GM18520 (cell line): ENCODE results near the gene GRIK2.
"Not testable (repeated sequence)": the region's sequence is repeated elsewhere in the genome, so short reads cannot be mapped to it uniquely, and the experiment has no call there.

Source experiments
- ATAC-seq: cut with Tn5 transposase; IDR thresholded peaks from one replicate; pipeline ENCODE4 v1.9.1; 2021; ENCODE audit not compliant: unreplicated experiment

GRIK2 gene

DNA sequence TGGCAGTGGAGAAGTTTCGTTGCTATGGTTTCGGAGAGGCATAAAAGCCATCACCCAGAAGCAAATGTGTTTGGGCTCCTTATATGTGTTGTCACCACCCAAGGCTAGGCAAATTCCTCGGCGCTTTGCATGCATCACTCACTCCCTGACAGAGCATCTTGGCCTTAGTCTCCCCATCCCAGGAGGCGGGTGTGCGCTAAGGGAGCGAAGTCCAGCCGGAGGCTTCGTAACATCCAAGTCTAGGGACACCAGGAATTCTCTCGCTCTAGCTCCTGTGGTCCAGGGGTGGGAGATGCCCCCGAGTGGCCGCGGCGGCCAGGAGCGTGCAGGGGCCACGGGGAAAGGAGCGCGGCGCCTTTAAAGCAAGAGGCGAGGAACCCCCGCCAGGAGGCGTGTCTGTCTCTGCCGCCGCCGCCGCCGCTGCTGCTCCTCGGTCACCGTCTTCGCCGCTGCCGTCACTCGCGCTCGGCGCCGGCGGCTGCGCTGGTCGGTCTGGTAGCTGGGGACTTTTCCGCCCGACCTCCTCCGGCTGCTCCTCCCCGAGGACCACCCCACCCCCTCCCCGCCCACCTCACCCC, at the start of gene GRIK2:
TSS of gene GRIK2 (plus strand) at position 458 of the 578 bp plus-strand sequence.
- ATAC-seq: peak; percentile 41

- no peak for ATAC-seq
Observed at GRCh38 chr6:101344885-101345284, 48.6 kb upstream of the GRIK2 start.

DNA sequence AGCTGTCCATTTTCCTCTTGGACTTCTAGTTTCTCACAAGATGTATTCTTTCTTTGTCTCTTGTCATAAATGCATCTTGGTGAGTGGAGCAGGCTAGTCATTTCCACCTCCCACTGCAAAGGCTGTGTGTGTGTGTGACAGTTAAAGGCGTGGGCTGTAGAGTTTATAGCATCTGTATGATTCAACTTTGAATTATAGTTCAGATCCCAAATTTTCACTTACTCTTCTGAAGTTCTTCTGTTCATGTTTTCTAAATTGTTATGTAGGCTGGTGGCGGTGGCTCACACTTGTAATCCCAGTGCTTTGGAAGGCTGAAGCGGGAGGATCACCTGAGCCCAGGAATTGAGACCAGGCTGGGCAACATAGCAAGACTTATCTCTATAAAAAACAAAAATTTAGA, 44.7 kb upstream of the GRIK2 start:
- no peak for ATAC-seq

GRCh38 chr6:101350631-101351030, 42.9 kb upstream of the GRIK2 start:
- ATAC-seq: not testable (repeated sequence)

GRCh38 chr6:101351173-101351572, 42.3 kb upstream of the GRIK2 start:
- ATAC-seq: no peak

DNA sequence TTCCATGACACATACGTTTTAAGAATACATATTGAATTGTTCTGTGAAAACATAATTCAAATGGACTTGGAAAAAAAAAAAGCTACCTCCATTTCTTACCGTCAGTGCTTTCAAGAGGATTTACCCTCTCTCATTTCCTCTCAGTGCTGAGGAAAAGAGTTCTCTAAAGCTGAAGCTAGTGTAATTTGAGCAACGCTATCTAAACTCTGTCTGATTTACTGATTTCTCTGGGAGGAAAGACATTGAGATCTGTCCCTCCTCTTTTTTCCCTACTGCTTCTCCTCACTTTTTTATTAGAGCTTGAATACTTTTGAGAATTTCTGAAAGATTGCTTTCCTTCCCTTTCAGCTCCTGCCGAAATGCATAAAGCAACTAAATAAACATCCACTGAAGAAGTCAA, 41.2 kb upstream of the GRIK2 start:
- ATAC-seq: no peak

- ATAC-seq: no peak
Observed at GRCh38 chr6:101365181-101365580, 28.3 kb upstream of the GRIK2 start.

DNA sequence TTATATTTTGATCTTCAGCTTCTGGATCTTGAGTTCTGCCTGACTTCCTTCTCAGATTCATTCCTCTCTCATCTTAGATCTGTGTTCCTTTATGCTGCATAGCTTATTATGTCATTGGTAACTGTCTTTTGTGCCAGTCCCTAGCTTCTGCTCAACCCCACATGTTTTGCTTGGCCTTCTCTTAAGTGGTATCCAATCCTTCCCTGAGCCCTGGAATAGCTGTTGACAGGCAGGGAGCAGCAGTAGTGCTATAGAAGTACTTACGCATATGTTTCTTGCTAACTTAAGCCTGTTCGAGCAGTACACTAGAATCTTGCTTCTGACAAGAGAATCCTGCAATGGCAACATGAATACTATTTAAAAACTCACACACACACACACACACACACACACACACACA, 13.6 kb upstream of the GRIK2 start:
- no peak for ATAC-seq

DNA sequence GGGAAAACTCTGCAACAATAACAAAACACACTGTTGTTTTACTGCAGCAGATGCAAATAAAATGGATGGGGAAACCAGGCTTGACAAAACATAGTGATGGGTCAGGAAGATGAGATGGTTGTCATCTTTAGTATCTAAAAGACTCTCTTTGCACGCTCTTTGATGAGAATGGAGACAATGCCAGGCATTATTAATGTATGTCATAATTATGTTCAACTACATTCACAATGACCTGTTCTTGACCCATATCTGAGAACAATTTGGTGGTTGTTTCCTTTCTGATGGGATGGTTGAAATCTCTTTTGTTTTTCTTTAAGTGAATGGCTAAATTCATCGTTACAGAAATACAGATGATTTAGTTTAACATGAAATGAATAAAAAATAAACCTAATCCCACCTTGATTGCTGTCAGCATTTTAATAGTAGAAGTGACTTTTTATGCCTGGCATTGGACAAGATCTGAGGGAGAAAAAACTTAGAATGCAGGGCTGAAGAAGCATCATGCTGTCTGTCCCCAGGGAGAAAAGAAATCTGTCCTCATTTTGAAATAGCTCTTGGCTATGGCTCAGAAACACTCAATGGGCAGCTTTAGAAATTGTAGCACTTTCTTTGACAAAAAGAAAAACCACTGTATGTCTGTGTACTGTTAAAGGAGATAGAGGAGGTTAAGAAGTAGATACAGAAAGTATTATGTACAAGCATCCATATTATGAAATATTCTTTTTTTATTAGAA, 12.4 kb upstream of the GRIK2 start:
- ATAC-seq: no peak

DNA sequence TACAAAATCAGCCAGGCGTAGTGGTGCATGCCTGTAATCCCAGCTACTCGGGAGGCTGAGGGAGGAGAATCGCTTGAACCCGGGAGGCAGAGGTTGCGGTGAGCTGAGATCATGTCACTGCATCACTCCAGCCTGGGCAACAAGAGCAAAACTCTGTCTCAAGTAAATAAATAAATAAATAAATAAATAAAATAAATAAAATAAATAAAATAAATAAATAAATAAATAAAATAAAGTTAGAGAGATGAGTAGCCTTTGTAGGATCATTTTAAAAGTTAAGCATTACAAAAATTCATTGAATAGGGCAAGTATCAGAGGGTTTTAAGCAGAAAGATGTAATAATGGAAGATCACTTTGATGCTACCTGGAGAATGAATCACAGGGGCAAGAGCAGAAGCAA, 9.8 kb upstream of the GRIK2 start:
- not testable (repeated sequence) for ATAC-seq

DNA sequence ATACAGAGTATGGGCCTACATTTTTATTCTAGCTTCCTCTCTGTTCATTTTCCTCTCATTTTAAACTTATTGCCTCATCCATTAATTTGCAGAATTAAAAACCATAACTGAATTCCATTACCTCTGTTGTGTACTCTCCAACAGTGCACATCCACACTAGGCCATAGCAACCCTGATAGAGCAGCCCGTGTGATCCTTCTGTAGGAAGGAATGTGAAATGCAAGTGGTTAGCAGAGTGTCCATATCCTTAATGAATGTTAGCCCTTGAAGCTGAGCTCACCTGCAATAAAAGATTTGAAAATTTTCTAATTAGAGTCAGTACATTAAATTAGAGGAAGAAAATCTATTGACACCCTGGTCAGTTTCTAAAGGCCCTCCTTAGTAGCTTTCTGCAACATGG, 6.5 kb upstream of the GRIK2 start:
- no peak for ATAC-seq

DNA sequence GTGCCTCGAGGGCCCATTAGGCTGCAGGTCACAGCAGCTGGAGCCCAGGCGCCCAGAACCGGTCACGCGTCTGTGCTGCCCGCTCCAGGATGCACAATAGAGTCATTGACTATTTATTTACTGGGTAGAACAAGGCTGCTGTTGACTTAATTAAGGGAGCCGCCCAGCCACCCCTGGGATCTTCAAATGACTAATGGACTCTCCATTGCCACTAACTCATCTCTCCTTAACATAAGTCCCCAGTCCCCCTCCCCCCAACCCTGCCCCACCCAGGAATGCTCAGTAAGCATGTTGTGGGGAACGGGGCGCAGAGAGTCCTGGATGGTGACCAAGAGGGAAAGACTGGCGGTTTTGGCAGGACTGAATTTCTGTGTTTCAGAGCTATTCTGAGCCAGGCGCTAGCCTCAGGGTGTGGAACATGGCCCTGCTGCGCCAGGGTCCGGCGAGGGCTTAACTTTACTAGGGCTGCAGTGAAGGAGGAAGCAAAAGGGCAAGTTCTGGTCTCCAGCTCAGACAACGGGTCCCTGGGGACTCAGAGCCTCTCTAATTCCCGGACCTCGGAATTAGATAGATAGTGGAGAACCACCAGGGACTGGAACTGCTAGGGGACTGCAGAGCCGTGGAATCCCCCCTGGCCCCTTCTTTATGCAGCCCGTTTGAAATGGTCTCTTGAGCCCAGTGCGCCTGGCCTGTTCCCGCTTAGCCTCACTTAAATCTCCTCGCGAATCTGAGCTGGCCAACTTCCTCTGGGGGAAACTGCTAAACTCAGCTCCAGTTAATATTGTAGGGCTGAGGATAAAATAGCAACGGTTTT, 1.5 kb upstream of the GRIK2 start:
- no peak for ATAC-seq

DNA sequence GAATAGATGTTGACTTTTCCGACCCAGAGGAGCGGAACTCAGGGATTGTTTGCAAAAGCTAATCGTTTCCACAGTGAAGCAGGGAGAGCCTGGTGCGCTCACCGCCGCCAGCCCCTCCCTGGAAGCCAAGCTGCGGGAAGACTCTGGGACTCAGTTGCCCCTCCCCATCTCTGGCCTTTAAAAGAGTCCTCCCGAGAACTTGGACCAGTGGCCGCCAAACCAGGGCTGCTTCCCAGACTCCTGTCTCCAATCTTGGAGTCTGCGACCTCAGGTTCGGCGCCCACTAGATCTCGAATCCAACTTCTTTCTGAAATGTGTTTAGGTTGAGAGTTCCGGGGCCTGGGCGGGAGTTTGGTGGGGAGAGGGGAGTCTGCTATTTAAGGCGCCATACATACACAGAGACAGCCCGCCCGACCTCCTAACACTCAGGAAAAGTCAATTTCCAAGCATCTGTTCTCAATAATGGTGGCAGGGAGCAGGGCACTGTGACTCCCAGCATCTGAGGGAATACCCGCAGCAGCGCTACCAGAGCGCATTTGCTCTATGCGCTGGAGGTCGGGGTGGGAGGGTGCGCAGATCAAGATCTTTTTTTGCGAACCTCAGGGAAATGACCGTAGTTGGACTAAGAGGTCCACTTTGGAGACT, 800 bp upstream of the GRIK2 start:
- ATAC-seq: no peak

GRCh38 chr6:101393829-101394251, 332 bp downstream of the GRIK2 start:
- ATAC-seq: no peak

- ATAC-seq: no peak
Observed at GRCh38 chr6:101394936-101395335, 1.4 kb downstream of the GRIK2 start.

- ATAC-seq: no peak
Observed at GRCh38 chr6:101395345-101395744, 1.8 kb downstream of the GRIK2 start.

DNA sequence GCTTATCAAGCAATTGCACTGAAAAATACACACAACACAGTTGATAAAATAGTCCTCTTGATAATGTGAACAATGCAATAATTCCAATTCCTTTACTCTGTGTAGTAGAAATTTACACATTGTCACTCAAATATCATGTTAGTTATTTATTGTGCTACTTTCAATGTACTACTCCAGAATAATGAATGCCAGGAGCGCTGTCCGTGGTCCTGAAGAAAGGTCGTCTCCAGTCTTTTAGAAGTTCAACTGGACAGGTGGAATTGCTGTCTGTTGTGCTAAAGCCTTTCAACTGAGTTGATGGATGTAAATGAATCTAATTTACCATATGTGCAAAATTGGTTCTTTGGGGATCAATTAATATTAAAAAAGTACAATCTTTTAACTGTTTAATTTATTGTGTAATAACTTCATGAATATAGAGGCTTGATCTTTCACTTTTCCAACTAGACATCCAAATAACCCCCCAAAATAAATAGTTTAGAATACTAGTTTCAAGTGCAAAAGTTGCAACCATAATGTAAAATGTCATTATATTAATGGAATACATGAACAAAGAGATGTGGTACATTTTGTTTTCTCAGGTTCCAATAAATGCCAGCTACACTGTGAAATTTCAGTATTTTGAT, 3.2 kb downstream of the GRIK2 start:
- no peak for ATAC-seq

DNA sequence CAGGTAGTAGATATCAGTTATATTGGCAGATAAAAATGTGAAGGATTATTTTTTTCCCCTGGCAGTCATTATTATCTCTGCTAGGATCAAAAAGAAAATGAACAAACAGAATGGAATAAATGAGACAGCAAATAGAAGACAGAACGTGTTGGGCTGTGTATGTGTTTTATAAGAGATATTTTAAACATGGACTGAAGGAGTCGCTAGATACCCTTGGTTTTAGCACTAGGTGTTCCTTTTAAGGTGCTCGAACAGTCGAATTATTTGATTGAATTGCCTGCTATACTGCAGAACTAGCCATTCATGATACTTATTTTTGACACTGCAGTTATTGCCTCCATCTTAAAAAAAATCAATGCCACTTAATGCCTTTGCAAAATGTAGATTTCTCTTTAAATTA, 3.7 kb downstream of the GRIK2 start:
- ATAC-seq: no peak

DNA sequence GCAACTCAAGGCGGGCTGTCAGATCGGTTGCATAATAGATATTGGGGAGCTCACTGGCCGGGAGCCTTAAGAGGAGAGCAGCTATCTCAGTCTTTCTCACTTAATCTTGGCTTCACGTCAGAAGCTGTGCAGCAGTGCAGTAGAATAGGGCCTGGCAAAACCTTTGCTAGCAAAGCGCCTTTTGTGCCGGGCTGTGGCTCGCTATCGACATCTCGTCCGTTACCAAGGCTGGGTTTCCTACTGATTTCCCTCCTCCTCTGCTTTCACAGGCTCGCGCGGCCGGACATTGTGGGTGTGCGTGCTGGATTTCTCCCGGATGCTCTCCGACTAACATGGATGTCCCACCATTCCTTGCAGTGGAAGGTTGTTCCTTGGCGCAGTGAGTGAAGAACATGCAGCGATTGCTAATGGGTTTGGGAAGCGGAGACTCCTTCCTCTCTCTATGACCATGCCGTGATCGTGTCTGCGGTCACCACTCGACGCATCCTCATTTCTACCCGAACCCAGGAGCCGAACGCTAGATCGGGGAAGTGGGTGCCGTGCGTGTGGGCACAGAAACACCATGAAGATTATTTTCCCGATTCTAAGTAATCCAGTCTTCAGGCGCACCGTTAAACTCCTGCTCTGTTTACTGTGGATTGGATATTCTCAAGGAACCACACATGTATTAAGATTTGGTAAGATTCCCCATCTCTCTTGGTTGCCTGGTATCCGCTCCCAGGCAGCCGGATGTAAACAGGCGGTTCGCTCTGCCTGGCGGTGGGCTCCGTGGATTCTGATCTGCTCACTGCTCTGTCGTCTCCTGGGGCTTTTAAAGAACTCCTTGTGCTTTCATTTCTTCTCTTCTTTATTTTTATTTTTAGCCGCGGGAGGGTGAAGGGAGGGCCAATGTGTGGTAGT, 5.5 kb downstream of the GRIK2 start:
- ATAC-seq: no peak

DNA sequence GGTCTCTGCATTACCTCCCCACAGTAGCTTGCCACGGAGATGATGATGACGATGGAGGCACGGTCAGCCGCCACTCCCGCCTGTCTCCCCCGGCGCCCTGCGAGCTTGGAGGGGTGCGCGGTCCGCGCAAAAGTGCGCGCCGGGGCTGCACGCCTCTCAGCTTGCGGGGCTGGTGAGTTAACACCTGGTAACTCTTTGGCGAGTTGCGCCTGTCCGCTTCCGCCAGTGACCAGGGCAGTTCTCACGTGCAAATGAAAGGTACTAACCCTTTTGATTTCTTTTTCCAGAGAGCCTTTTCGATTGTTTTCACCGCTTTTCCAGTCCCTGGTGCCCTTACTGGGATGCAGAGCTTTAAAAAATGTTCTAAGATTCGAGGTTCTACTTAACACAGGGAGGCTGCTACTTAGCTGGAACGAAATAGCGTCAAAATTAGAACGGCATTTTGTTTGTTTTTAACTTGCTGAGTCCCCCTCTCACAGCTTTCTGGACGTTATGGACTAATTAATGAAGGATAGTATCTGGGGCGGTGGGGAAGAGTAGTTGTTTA, 6.2 kb downstream of the GRIK2 start:
- ATAC-seq: no peak
